Body of pancreas (tissue), 4 donors: ENCODE measurements around the gene C19orf73.

Experiments
- CTCF ChIP-seq, 7 experiments: fragments of 450-650 bp in 4 of 7; fragments of 200-600 bp in 3 of 7; sonication (generic) in 3 of 7; IDR thresholded peaks; one replicate each; pipeline ENCODE4 v1.5.1; 2016 to 2019; ENCODE audit warnings: antibody characterized with exemption in 7 of 7
- POLR2A ChIP-seq, 3 donors: fragments of 450-650 bp; IDR thresholded peaks; one replicate each; pipeline ENCODE4 v1.6.1; 2016; ENCODE audit warnings: antibody characterized with exemption in 3 of 3, mild to moderate bottlenecking in 2 of 3

DNA sequence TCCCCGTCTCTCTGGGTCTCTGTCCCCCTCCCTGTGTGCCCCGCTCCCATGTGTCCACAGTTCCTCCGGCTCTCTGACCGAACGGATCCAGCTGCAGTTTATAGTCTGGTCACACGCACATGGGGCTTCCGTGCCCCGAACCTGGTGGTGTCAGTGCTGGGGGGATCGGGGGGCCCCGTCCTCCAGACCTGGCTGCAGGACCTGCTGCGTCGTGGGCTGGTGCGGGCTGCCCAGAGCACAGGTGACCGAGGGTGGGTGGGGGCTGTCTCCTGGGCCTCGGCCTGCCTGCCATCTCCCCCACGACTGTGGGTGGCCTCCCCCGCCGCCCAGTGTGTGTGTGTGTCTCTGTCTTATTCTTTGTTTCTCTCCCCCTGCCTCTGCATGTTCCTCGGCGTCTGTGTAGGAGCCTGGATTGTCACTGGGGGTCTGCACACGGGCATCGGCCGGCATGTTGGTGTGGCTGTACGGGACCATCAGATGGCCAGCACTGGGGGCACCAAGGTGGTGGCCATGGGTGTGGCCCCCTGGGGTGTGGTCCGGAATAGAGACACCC lies 49.0 kb upstream of the C19orf73 start:
- no peak for TF ChIP-seq CTCF (IDR thresholded peaks at IDR 0.05)
- no peak for TF ChIP-seq POLR2A (IDR thresholded peaks at IDR 0.05)
